ENCODE data around the gene S100B. TPM values are rescaled to one million over a fixed set of nuclear protein-coding genes. Genes with fewer than 3 reads are reported as not detected.

The S100B gene
- total and polyA plus RNA-seq, 2 of the 8 experiments (the other 6 are each of a cell fraction or from before 2014, with no cell fraction given): 0.36 to 0.69 TPM

- no peak for TF ChIP-seq CHD2 (IDR thresholded peaks at IDR 0.05; ENCODE audit: low read length)
- TF ChIP-seq USF2 (IDR thresholded peaks at IDR 0.05; ENCODE audit: low read length): no peak
- no peak for TF ChIP-seq SIX5 (IDR thresholded peaks at IDR 0.05; ENCODE audit: low read depth, low read length)
Measured at GRCh38 chr21:46636550-46637285, 31.8 kb upstream of the S100B start (continued).

All from H1 (cell line).